H9 (cell line): ENCODE data around the gene POTEM. TPM values are rescaled to one million over a fixed set of nuclear protein-coding genes. Genes with fewer than 3 reads are reported as not detected.
"Not testable (repeated sequence)": the region's sequence is repeated elsewhere in the genome, so short reads cannot be mapped to it uniquely, and the experiment has no call there.

ENCODE experiments used
- DNase-seq: peaks from one replicate; pipeline ENCODE4 v3.0.0-alpha.2; 2017
- H2AFZ ChIP-seq: one replicate; pipeline ENCODE4 v1.6.1; 2013; ENCODE audit warnings: mild to moderate bottlenecking, low read length, control low read depth, moderate library complexity
- H2AK5ac ChIP-seq: 2 replicates; pipeline ENCODE4 v1.6.1; 2013; ENCODE audit warnings: low read length, control low read depth, mixed read lengths; ENCODE audit not compliant: insufficient read length
- H2BK120ac ChIP-seq: one replicate; pipeline ENCODE4 v1.6.1; 2013; ENCODE audit warnings: low read depth, mild to moderate bottlenecking, low read length, control low read depth, inconsistent platforms; ENCODE audit not compliant: poor library complexity, severe bottlenecking
- H2BK12ac ChIP-seq: 2 replicates; pipeline ENCODE4 v1.6.1; 2013; ENCODE audit warnings: low read length, control low read depth, mixed read lengths, low read depth; ENCODE audit not compliant: insufficient read length
- H2BK15ac ChIP-seq: 2 replicates; pipeline ENCODE4 v1.6.1; 2013; ENCODE audit warnings: low read depth, low read length, control low read depth
- H2BK20ac ChIP-seq: one replicate; pipeline ENCODE4 v1.6.1; 2013; ENCODE audit warnings: low read depth, mild to moderate bottlenecking, low read length, control low read depth, inconsistent platforms; ENCODE audit not compliant: poor library complexity, severe bottlenecking
- H2BK5ac ChIP-seq: 2 replicates; pipeline ENCODE4 v1.6.1; 2013; ENCODE audit warnings: low read length, control low read depth, mixed read lengths; ENCODE audit not compliant: insufficient read length
- H3K14ac ChIP-seq: 2 replicates; pipeline ENCODE4 v1.6.1; 2013; ENCODE audit warnings: low read length, control low read depth; ENCODE audit not compliant: insufficient read depth
- H3K18ac ChIP-seq: 2 replicates; pipeline ENCODE4 v1.6.1; 2013; ENCODE audit warnings: low read depth, mild to moderate bottlenecking, mixed read lengths, low read length, control low read depth; ENCODE audit not compliant: insufficient read length
- H3K23ac ChIP-seq: 2 replicates; pipeline ENCODE4 v1.6.1; 2013; ENCODE audit warnings: low read length, control low read depth, mixed read lengths, low read depth; ENCODE audit not compliant: insufficient read length
- H3K23me2 ChIP-seq: 2 replicates; pipeline ENCODE4 v1.6.1; 2013; ENCODE audit warnings: low read depth, mild to moderate bottlenecking, mixed read lengths, low read length, control low read depth; ENCODE audit not compliant: insufficient read length, poor library complexity, severe bottlenecking
- H3K27ac ChIP-seq: 2 replicates; pipeline ENCODE4 v1.5.1; 2013; ENCODE audit warnings: low read length, control low read depth, mixed read lengths, low read depth; ENCODE audit not compliant: insufficient read length
- H3K27me3 ChIP-seq: 2 replicates; pipeline ENCODE4 v1.6.1; 2013; ENCODE audit warnings: low read length, control low read depth, inconsistent platforms; ENCODE audit not compliant: insufficient read depth
- H3K4ac ChIP-seq: 2 replicates; pipeline ENCODE4 v1.6.1; 2013; ENCODE audit warnings: low read depth, mild to moderate bottlenecking, control low read depth, inconsistent platforms, low read length, moderate library complexity
- H3K4me1 ChIP-seq: 2 replicates; pipeline ENCODE4 v1.6.1; 2013; ENCODE audit warnings: low read length, control low read depth, inconsistent platforms; ENCODE audit not compliant: insufficient read depth
- H3K4me2 ChIP-seq: 2 replicates; pipeline ENCODE4 v1.6.1; 2013; ENCODE audit warnings: low read length, control low read depth, mixed read lengths; ENCODE audit not compliant: insufficient read length, insufficient read depth
- H3K56ac ChIP-seq: 2 replicates; pipeline ENCODE4 v1.6.1; 2013; ENCODE audit warnings: low read depth, mild to moderate bottlenecking, mixed read lengths, low read length, control low read depth; ENCODE audit not compliant: insufficient read length
- H3K79me1 ChIP-seq: 2 replicates; pipeline ENCODE4 v1.6.1; 2013; ENCODE audit warnings: low read depth, mild to moderate bottlenecking, moderate library complexity, low read length, control low read depth, inconsistent platforms; ENCODE audit not compliant: insufficient read depth, poor library complexity, severe bottlenecking
- H3K79me2 ChIP-seq: 2 replicates; pipeline ENCODE4 v1.6.1; 2013; ENCODE audit warnings: low read length, control low read depth, inconsistent platforms; ENCODE audit not compliant: insufficient read depth
- H3K9ac ChIP-seq: 2 replicates; pipeline ENCODE4 v1.6.1; 2013; ENCODE audit warnings: low read length, control low read depth, mixed read lengths; ENCODE audit not compliant: insufficient read length; ENCODE audit errors: extremely low read depth
- H3K9me3 ChIP-seq: one replicate; pipeline ENCODE4 v1.6.1; 2013; ENCODE audit warnings: low read depth, low read length, inconsistent platforms; ENCODE audit not compliant: control insufficient read depth
- H3T11ph ChIP-seq: one replicate; pipeline ENCODE4 v1.6.1; 2013; ENCODE audit warnings: mild to moderate bottlenecking, low read length, control low read depth, inconsistent platforms
- H4K20me1 ChIP-seq: one replicate; pipeline ENCODE4 v1.6.1; 2013; ENCODE audit not compliant: control insufficient read depth, insufficient read length, insufficient read depth
- H4K5ac ChIP-seq: 2 replicates; pipeline ENCODE4 v1.6.1; 2013; ENCODE audit warnings: low read depth, mild to moderate bottlenecking, mixed read lengths, low read length, control low read depth; ENCODE audit not compliant: insufficient read length
- H4K8ac ChIP-seq: replicated peaks from 2 replicates; pipeline ENCODE4 v1.6.1; 2013; ENCODE audit warnings: low read length, control low read depth, mixed read lengths, low read depth; ENCODE audit not compliant: insufficient read length
- H4K91ac ChIP-seq: 2 replicates; pipeline ENCODE4 v1.6.1; 2013; ENCODE audit warnings: low read depth, mild to moderate bottlenecking, moderate library complexity, mixed read lengths, low read length, control low read depth; ENCODE audit not compliant: insufficient read length
- H3K27ac Mint-ChIP-seq, 3 experiments: 2 replicates in 2 of 3; 3 replicates in 1 of 3; pipeline ENCODE4 v1.8.0; 2020 to 2021; ENCODE audit warnings: mixed read lengths in 3 of 3, mild to moderate bottlenecking in 1 of 3, moderate library complexity in 1 of 3
- H3K27me3 Mint-ChIP-seq: 2 replicates; pipeline ENCODE4 v1.8.0; 2021; ENCODE audit warnings: low read depth, mild to moderate bottlenecking, moderate library complexity, mixed read lengths
- H3K36me3 Mint-ChIP-seq, 3 experiments: 2 replicates in 2 of 3; 3 replicates in 1 of 3; pipeline ENCODE4 v1.8.0; 2020 to 2021; ENCODE audit warnings: low read depth in 3 of 3, mixed read lengths in 3 of 3; ENCODE audit not compliant: insufficient read depth in 1 of 3
- H3K4me1 Mint-ChIP-seq, 2 experiments: 2 replicates each; pipeline ENCODE4 v1.8.0; 2020; ENCODE audit warnings: mixed read lengths in 2 of 2
- H3K4me3 Mint-ChIP-seq, 2 experiments: 2 replicates in 1 of 2; 3 replicates in 1 of 2; pipeline ENCODE4 v1.8.0; 2020 to 2021; ENCODE audit warnings: mild to moderate bottlenecking in 2 of 2, mixed read lengths in 2 of 2, moderate library complexity in 1 of 2
- H3K9me3 Mint-ChIP-seq, 2 experiments: 2 replicates in 1 of 2; 3 replicates in 1 of 2; pipeline ENCODE4 v1.8.0; 2020; ENCODE audit warnings: mild to moderate bottlenecking in 2 of 2, mixed read lengths in 2 of 2, moderate library complexity in 1 of 2
- WGBS: extraction: QIAGEN DNeasy Blood & Tissue Kit; methylation state at CpG from one replicate; pipeline ENCODE4 v1.1.7; 2013; ENCODE audit warnings: missing lambda C conversion rate, low lambda C conversion rate, mixed read lengths; ENCODE audit not compliant: insufficient read length; ENCODE audit errors: extremely low coverage; 5-methylcytosine and 5-hydroxymethylcytosine counted together
- long read RNA-seq: library from polyadenylated mRNA; unstranded; transcript quantifications from one replicate; pipeline ENCODE4 v2.0.0, GENCODE V29; 2020
- total RNA-seq: library from RNA; stranded (reverse); gene quantifications from 2 replicates; pipeline ENCODE4 v1.2.1, GENCODE V29; 2021

Gene POTEM
- not detected in 2 replicates for total RNA-seq
- long read RNA-seq, result 0 reads

DNA sequence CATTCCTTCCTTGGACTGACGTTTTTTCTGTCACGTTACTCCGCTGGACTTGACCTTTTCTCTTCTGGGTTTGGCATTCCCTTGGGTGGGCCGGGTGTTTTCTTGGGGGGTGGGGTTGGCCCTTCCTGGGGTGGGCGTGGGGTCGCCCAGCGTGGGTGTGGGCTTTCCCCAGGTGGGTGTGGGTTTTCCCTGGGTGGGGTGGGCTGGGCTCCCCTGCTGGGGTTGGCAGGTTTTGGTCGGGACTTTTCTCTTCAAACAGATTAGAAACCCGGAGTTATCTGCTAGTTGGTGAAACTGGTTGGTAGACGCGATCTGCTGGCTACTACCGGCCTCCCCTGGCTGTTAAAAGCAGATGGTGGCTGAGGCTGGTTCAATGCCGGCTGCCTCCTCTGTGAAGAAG lies at the start of gene POTEM:
Gene POTEM (plus strand): TSS at position 301 of the 400 bp plus-strand sequence. CDS start 52 bp downstream, at position 353.
- not testable (repeated sequence) for H3T11ph ChIP-seq, H3K56ac ChIP-seq, H3K23ac ChIP-seq, H2BK20ac ChIP-seq, H4K5ac ChIP-seq, H4K20me1 ChIP-seq, H3K14ac ChIP-seq, H3K4me3 Mint-ChIP-seq, DNase-seq, H3K4me2 ChIP-seq, H3K79me1 ChIP-seq, H3K23me2 ChIP-seq, H4K91ac ChIP-seq, H3K36me3 Mint-ChIP-seq, H3K27me3 ChIP-seq, H2BK12ac ChIP-seq, H3K9ac ChIP-seq, H2BK5ac ChIP-seq, H2BK15ac ChIP-seq, H4K8ac ChIP-seq, H3K18ac ChIP-seq, H3K27ac ChIP-seq, H3K27me3 Mint-ChIP-seq, H2BK120ac ChIP-seq, H2AFZ ChIP-seq, H3K4me1 Mint-ChIP-seq, H3K9me3 ChIP-seq, H2AK5ac ChIP-seq, H3K4ac ChIP-seq, H3K27ac Mint-ChIP-seq, H3K4me1 ChIP-seq, H3K79me2 ChIP-seq
- peaks cover 14 to 15% of the 10 kb centered on the region in 2 experiments for H3K9me3 Mint-ChIP-seq
- WGBS, result no CpG with 5 or more reads among the region's 13 CpGs

DNA sequence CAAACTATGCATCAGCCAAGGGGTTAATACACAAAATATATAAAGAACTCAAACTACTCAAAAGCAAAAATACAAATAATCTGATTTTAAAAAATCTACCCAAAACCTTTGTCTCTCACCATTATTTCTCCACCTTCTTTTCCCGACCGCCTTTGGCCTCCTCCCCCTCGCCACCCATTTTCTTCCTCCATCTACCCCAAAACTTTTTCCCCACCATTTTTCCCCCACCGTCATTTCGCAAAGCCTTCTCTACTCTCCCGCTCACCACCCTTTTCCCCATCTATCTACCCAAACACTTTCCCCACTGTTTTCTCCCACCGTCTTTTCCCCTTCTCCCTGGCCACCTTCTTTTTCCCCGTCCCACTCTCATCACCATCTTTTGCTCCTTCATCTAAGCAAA lies 48.9 kb upstream of the POTEM start:
- H3K4me2 ChIP-seq, H4K20me1 ChIP-seq, H2BK20ac ChIP-seq, H3K23me2 ChIP-seq, H2BK15ac ChIP-seq, H2BK5ac ChIP-seq, H2AK5ac ChIP-seq, H3K9ac ChIP-seq, H3K27ac ChIP-seq, H3K79me1 ChIP-seq, H3K56ac ChIP-seq, H3K4me1 ChIP-seq, H4K8ac ChIP-seq, DNase-seq, H3K36me3 Mint-ChIP-seq, H3K9me3 Mint-ChIP-seq, H4K91ac ChIP-seq, H3K4me1 Mint-ChIP-seq, H3T11ph ChIP-seq, H4K5ac ChIP-seq, H2BK120ac ChIP-seq, H3K23ac ChIP-seq, H3K4me3 Mint-ChIP-seq, H3K27ac Mint-ChIP-seq, H2BK12ac ChIP-seq, H3K79me2 ChIP-seq, H3K9me3 ChIP-seq, H3K27me3 ChIP-seq, H3K18ac ChIP-seq, H3K4ac ChIP-seq, H2AFZ ChIP-seq, H3K14ac ChIP-seq, H3K27me3 Mint-ChIP-seq: not testable (repeated sequence)
- 100% methylated on average over 4 of the region's 8 CpGs for WGBS
